HG03135 (cell line): ENCODE results near the gene TENT5C.
"Not testable (repeated sequence)": the region's sequence is repeated elsewhere in the genome, so short reads cannot be mapped to it uniquely, and the experiment has no call there.

Experiments used
- ATAC-seq: cut with Tn5 transposase; IDR thresholded peaks from one replicate; pipeline ENCODE4 v1.9.1; 2021; ENCODE audit warnings: mild to moderate bottlenecking, moderate library complexity; ENCODE audit not compliant: unreplicated experiment

The TENT5C gene

GRCh38 chr1:117605774-117606648 lies at the start of gene TENT5C:
TENT5C (plus strand) TSS chr1:117606048; CDS start chr1:117622869, 16,821 bp downstream.
- ATAC-seq: peak; percentile 92

- ATAC-seq: no peak
Measured at GRCh38 chr1:117556341-117556740, 49.5 kb upstream of the TENT5C start.

- ATAC-seq: no peak
Measured at GRCh38 chr1:117556976-117557375, 48.9 kb upstream of the TENT5C start.

GRCh38 chr1:117558451-117558850 lies 47.4 kb upstream of the TENT5C start:
- not testable (repeated sequence) for ATAC-seq

- ATAC-seq: no peak
Measured at GRCh38 chr1:117559139-117559538, 46.7 kb upstream of the TENT5C start.

GRCh38 chr1:117559985-117560384 lies 45.9 kb upstream of the TENT5C start:
- ATAC-seq: no peak

GRCh38 chr1:117561071-117561470 lies 44.8 kb upstream of the TENT5C start:
- no peak for ATAC-seq

- ATAC-seq: no peak
Measured at GRCh38 chr1:117561551-117561950, 44.3 kb upstream of the TENT5C start.

- ATAC-seq: no peak
Measured at GRCh38 chr1:117562581-117563491, 43.0 kb upstream of the TENT5C start.

GRCh38 chr1:117563492-117563875 lies 42.4 kb upstream of the TENT5C start:
- ATAC-seq: no peak

GRCh38 chr1:117564227-117565075 lies 41.4 kb upstream of the TENT5C start:
- no peak for ATAC-seq

- no peak for ATAC-seq
Measured at GRCh38 chr1:117565076-117565556, 40.7 kb upstream of the TENT5C start.

- no peak for ATAC-seq
Measured at GRCh38 chr1:117565745-117566455, 39.9 kb upstream of the TENT5C start.

GRCh38 chr1:117566556-117566955 lies 39.3 kb upstream of the TENT5C start:
- ATAC-seq: no peak

- ATAC-seq: no peak
Measured at GRCh38 chr1:117567435-117567834, 38.4 kb upstream of the TENT5C start.

- ATAC-seq: no peak
Measured at GRCh38 chr1:117567976-117568375, 37.9 kb upstream of the TENT5C start.

GRCh38 chr1:117568999-117569398 lies 36.8 kb upstream of the TENT5C start:
- ATAC-seq: no peak

- ATAC-seq: no peak
Measured at GRCh38 chr1:117569856-117570255, 36.0 kb upstream of the TENT5C start.

GRCh38 chr1:117570988-117571409 lies 34.8 kb upstream of the TENT5C start:
- ATAC-seq: no peak

- ATAC-seq: no peak
Measured at GRCh38 chr1:117571496-117571895, 34.4 kb upstream of the TENT5C start.
